Measurements from ENCODE around the gene UBE2O.

The UBE2O gene

GRCh38 chr17:76415786-76416185 lies 37.2 kb downstream of the UBE2O start:
- no peak overlapping the region for H2AFZ ChIP-seq (ENCODE audit: low read depth, low read length)
- H3K79me1 ChIP-seq (replicated peaks; ENCODE audit: low read length, poor library complexity, severe bottlenecking), result peaks cover 47% of the 10 kb centered on the region
- no peak for DNase-seq
- no peak overlapping the region for H2AK5ac ChIP-seq (ENCODE audit: low read length, severe bottlenecking)
- no peak overlapping the region for H3K14ac ChIP-seq (ENCODE audit: low read length in 2 of 2)
- no peak overlapping the region for H3K9ac ChIP-seq (ENCODE audit: low read length)
- no peak overlapping the region for H4K91ac ChIP-seq (ENCODE audit: low read length)
- peaks cover 8 to 33% of the 10 kb centered on the region in 2 experiments for H3K36me3 ChIP-seq (ENCODE audit: control insufficient read depth in 1 of 2, insufficient read depth in 2 of 2, low read depth in 1 of 2, low read length in 2 of 2)
- no peak overlapping the region for H3K18ac ChIP-seq (ENCODE audit: low read depth in 1 of 2, low read length in 2 of 2)
- H2BK120ac ChIP-seq (ENCODE audit: low read depth, low read length), result no peak overlapping the region
- H2BK15ac ChIP-seq (ENCODE audit: low read depth, poor library complexity, severe bottlenecking), result no peak overlapping the region
- no peak overlapping the region for H4K8ac ChIP-seq (ENCODE audit: low read length)
- H3K9me3 ChIP-seq (ENCODE audit: control insufficient read depth, low read length), result no peaks in the 10 kb centered on the region
- peaks cover 14% of the 10 kb centered on the region for H3K4me1 ChIP-seq (ENCODE audit: control insufficient read depth, insufficient read depth, low read depth, low read length)
- no peak overlapping the region for H2BK5ac ChIP-seq (ENCODE audit: low read depth, low read length, poor library complexity, severe bottlenecking)
- WGBS, result 82% methylated on average over 15 of the region's 15 CpGs
- H3K4me2 ChIP-seq (ENCODE audit: low read length, poor library complexity, severe bottlenecking), result no peak overlapping the region
- no peak overlapping the region for H3K23ac ChIP-seq (ENCODE audit: low read length in 2 of 2)
- H3K4me3 ChIP-seq (ENCODE audit: insufficient read depth in 1 of 2, low read depth in 1 of 2, low read length in 2 of 2), result no peak overlapping the region
- H3K4ac ChIP-seq (ENCODE audit: low read depth in 1 of 2, low read length in 2 of 2), result no peak overlapping the region
- H2BK12ac ChIP-seq (ENCODE audit: low read length in 2 of 2), result no peak overlapping the region
- no peaks in the 10 kb centered on the region for H3K27me3 ChIP-seq (ENCODE audit: control insufficient read depth in 1 of 2, insufficient read depth in 1 of 2, low read length in 2 of 2)
- H3K27ac ChIP-seq (ENCODE audit: low read length, poor library complexity, severe bottlenecking), result no peak overlapping the region

DNA sequence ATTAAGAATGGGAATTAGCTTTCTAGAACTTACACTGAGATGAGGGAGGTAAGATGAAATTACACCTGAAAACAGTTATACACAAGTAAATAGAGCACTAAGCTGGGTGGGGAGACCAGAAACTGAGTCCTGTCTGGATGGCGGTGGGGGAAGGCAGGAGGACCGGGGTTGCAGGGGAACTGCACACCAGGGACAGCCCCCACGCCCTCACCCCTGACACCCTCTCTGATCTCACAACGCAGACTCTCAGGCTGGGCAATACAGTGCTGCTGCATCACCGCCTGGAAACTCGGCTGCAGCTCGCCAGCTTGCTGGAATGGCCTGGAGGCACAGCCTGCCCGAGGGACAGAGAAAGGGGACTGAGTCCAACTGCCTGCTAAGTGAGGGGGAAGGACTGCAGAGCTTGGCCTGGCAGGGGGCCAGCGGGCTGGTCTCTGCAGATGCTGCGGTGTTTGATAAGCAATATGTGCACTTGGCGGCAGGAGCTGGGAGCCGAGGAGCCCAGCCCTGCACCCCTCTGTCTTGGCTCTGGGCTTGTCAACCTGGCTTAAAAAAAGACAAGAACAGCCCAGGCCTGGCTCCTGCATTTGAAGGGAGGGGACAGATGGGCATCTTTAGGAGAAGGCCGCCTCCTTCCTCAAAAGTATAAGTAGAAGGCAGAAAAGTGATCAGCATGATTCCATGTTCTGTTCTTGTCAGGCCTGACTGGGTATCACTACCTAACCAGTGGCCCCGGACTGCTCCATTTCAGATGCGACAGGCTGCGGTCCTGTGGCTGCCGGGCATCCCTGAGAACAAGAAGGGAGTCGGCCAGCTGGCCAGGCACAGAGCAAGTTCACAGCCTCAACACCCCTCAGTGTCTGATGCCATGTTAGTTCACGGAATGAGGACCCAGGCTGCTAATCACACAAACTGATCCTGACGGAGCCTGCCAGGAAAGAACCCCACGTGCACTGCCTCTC lies 38.3 kb downstream of the UBE2O start:
- Histone ChIP-seq H3K9ac (ENCODE audit: low read length) (peak overlapping the region; percentile 15), H3K4me3 (ENCODE audit: insufficient read depth in 1 of 2, low read depth in 1 of 2, low read length in 2 of 2) (no peak overlapping the region), H3K4me2 (ENCODE audit: low read length, poor library complexity, severe bottlenecking) (no peak overlapping the region), H3K36me3 (ENCODE audit: control insufficient read depth in 1 of 2, insufficient read depth in 2 of 2, low read depth in 1 of 2, low read length in 2 of 2) (peaks cover 8 to 44% of the 10 kb centered on the region in 2 experiments), H2AK5ac (ENCODE audit: low read length, severe bottlenecking) (no peak overlapping the region), H4K91ac (ENCODE audit: low read length) (no peak overlapping the region), H2BK5ac (ENCODE audit: low read depth, low read length, poor library complexity, severe bottlenecking) (no peak overlapping the region), H3K4ac (ENCODE audit: low read depth in 1 of 2, low read length in 2 of 2) (no peak overlapping the region), H2BK12ac (ENCODE audit: low read length in 2 of 2) (no peak overlapping the region), H3K79me1 (replicated peaks; ENCODE audit: low read length, poor library complexity, severe bottlenecking) (peaks cover 48% of the 10 kb centered on the region), H3K27ac (ENCODE audit: low read length, poor library complexity, severe bottlenecking) (no peak overlapping the region), H3K4me1 (ENCODE audit: control insufficient read depth, insufficient read depth, low read depth, low read length) (peaks cover 12% of the 10 kb centered on the region), H3K9me3 (ENCODE audit: control insufficient read depth, low read length) (no peaks in the 10 kb centered on the region), H2AFZ (ENCODE audit: low read depth, low read length) (no peak overlapping the region), H3K14ac (ENCODE audit: low read length in 2 of 2) (peak overlapping the region in 1 of 2 experiments; percentile 9), H3K23ac (ENCODE audit: low read length in 2 of 2) (no peak overlapping the region), H2BK15ac (ENCODE audit: low read depth, poor library complexity, severe bottlenecking) (no peak overlapping the region), H2BK120ac (ENCODE audit: low read depth, low read length) (no peak overlapping the region), H3K27me3 (ENCODE audit: control insufficient read depth in 1 of 2, insufficient read depth in 1 of 2, low read length in 2 of 2) (no peaks in the 10 kb centered on the region), H3K18ac (ENCODE audit: low read depth in 1 of 2, low read length in 2 of 2) (no peak overlapping the region), H4K8ac (ENCODE audit: low read length) (peak overlapping the region; percentile 35)
- 84% methylated on average over 20 of the region's 21 CpGs for WGBS
- peak; percentile 29 for DNase-seq

DNA sequence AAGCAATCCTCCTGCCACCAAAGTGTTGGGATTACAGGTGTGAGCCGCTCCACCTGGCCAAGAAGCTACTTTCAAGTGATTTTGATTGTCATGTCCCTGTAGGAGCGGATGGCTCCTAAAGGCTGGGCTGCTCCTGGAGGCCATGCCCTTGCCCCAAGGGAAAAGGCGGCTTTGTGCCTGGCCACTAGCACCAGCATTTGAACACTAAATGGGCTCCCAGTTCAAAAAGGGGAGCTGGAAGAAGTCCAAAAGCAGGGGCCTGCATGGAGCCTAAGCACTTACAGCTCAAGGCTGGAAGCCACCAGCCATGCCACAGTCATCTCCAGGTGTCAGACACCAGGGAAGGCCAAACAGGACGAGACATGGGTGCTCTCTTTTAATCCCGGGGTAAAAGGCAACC lies 41.7 kb downstream of the UBE2O start:
- Histone ChIP-seq H3K23ac (ENCODE audit: low read length in 2 of 2) (no peak overlapping the region), H2BK120ac (ENCODE audit: low read depth, low read length) (no peak overlapping the region), H3K14ac (ENCODE audit: low read length in 2 of 2) (no peak overlapping the region), H3K4me2 (ENCODE audit: low read length, poor library complexity, severe bottlenecking) (no peak overlapping the region), H3K18ac (ENCODE audit: low read depth in 1 of 2, low read length in 2 of 2) (no peak overlapping the region), H3K27me3 (ENCODE audit: control insufficient read depth in 1 of 2, insufficient read depth in 1 of 2, low read length in 2 of 2) (no peaks in the 10 kb centered on the region), H3K9ac (ENCODE audit: low read length) (no peak overlapping the region), H3K79me1 (replicated peaks; ENCODE audit: low read length, poor library complexity, severe bottlenecking) (peaks cover 52% of the 10 kb centered on the region), H2AK5ac (ENCODE audit: low read length, severe bottlenecking) (no peak overlapping the region), H3K36me3 (ENCODE audit: control insufficient read depth in 1 of 2, insufficient read depth in 2 of 2, low read depth in 1 of 2, low read length in 2 of 2) (peaks cover 8 to 42% of the 10 kb centered on the region in 2 experiments), H3K4me1 (ENCODE audit: control insufficient read depth, insufficient read depth, low read depth, low read length) (peaks cover 5% of the 10 kb centered on the region), H3K27ac (ENCODE audit: low read length, poor library complexity, severe bottlenecking) (no peak overlapping the region), H3K9me3 (ENCODE audit: control insufficient read depth, low read length) (no peaks in the 10 kb centered on the region), H2BK5ac (ENCODE audit: low read depth, low read length, poor library complexity, severe bottlenecking) (no peak overlapping the region), H2BK12ac (ENCODE audit: low read length in 2 of 2) (no peak overlapping the region), H3K4ac (ENCODE audit: low read depth in 1 of 2, low read length in 2 of 2) (no peak overlapping the region), H4K91ac (ENCODE audit: low read length) (no peak overlapping the region), H3K4me3 (ENCODE audit: insufficient read depth in 1 of 2, low read depth in 1 of 2, low read length in 2 of 2) (no peak overlapping the region), H4K8ac (ENCODE audit: low read length) (no peak overlapping the region), H2BK15ac (ENCODE audit: low read depth, poor library complexity, severe bottlenecking) (no peak overlapping the region), H2AFZ (ENCODE audit: low read depth, low read length) (no peak overlapping the region)
- DNase-seq, result no peak
- 99% methylated on average over 5 of the region's 5 CpGs for WGBS

- Histone ChIP-seq H4K91ac (ENCODE audit: low read length) (no peak overlapping the region), H3K14ac (ENCODE audit: low read length in 2 of 2) (no peak overlapping the region), H4K8ac (ENCODE audit: low read length) (no peak overlapping the region), H3K36me3 (ENCODE audit: control insufficient read depth in 1 of 2, insufficient read depth in 2 of 2, low read depth in 1 of 2, low read length in 2 of 2) (peaks cover 3 to 47% of the 10 kb centered on the region in 2 experiments), H2BK15ac (ENCODE audit: low read depth, poor library complexity, severe bottlenecking) (no peak overlapping the region), H3K23ac (ENCODE audit: low read length in 2 of 2) (no peak overlapping the region), H2BK5ac (ENCODE audit: low read depth, low read length, poor library complexity, severe bottlenecking) (no peak overlapping the region), H3K18ac (ENCODE audit: low read depth in 1 of 2, low read length in 2 of 2) (no peak overlapping the region), H2AK5ac (ENCODE audit: low read length, severe bottlenecking) (no peak overlapping the region), H3K9me3 (ENCODE audit: control insufficient read depth, low read length) (no peaks in the 10 kb centered on the region), H3K4ac (ENCODE audit: low read depth in 1 of 2, low read length in 2 of 2) (no peak overlapping the region), H3K27ac (ENCODE audit: low read length, poor library complexity, severe bottlenecking) (no peak overlapping the region), H2BK12ac (ENCODE audit: low read length in 2 of 2) (no peak overlapping the region), H2AFZ (ENCODE audit: low read depth, low read length) (no peak overlapping the region), H2BK120ac (ENCODE audit: low read depth, low read length) (no peak overlapping the region), H3K27me3 (ENCODE audit: control insufficient read depth in 1 of 2, insufficient read depth in 1 of 2, low read length in 2 of 2) (no peaks in the 10 kb centered on the region), H3K4me2 (ENCODE audit: low read length, poor library complexity, severe bottlenecking) (no peak overlapping the region), H3K4me1 (ENCODE audit: control insufficient read depth, insufficient read depth, low read depth, low read length) (peaks cover 12% of the 10 kb centered on the region), H3K4me3 (ENCODE audit: insufficient read depth in 1 of 2, low read depth in 1 of 2, low read length in 2 of 2) (no peak overlapping the region), H3K79me1 (replicated peaks; ENCODE audit: low read length, poor library complexity, severe bottlenecking) (peaks cover 58% of the 10 kb centered on the region), H3K9ac (ENCODE audit: low read length) (no peak overlapping the region)
- WGBS, result 95% methylated on average over 15 of the region's 15 CpGs
- DNase-seq, result no peak
Measured at GRCh38 chr17:76410328-76410965, 42.5 kb downstream of the UBE2O start.

All from mesenchymal stem cell (in vitro differentiated cells and primary cell).